Testis (tissue), 2 donors: ENCODE measurements around the gene C21orf58.

Experiments used
- POLR2A ChIP-seq: fragments of 450-650 bp; IDR thresholded peaks from one replicate; pipeline ENCODE4 v1.6.1; 2017; ENCODE audit warnings: antibody characterized with exemption, mild to moderate bottlenecking, moderate library complexity
- TF ChIP-seq, protein P1 (sequence below), 3 experiments: fragments of 450-650 bp in 2 of 3; fragments of 200-600 bp in 1 of 3; sonication (generic) in 1 of 3; IDR thresholded peaks; one replicate each; pipeline ENCODE4 v1.5.1; 2016 to 2019; ENCODE audit warnings: antibody characterized with exemption in 3 of 3, mild to moderate bottlenecking in 2 of 3, moderate library complexity in 1 of 3

DNA sequence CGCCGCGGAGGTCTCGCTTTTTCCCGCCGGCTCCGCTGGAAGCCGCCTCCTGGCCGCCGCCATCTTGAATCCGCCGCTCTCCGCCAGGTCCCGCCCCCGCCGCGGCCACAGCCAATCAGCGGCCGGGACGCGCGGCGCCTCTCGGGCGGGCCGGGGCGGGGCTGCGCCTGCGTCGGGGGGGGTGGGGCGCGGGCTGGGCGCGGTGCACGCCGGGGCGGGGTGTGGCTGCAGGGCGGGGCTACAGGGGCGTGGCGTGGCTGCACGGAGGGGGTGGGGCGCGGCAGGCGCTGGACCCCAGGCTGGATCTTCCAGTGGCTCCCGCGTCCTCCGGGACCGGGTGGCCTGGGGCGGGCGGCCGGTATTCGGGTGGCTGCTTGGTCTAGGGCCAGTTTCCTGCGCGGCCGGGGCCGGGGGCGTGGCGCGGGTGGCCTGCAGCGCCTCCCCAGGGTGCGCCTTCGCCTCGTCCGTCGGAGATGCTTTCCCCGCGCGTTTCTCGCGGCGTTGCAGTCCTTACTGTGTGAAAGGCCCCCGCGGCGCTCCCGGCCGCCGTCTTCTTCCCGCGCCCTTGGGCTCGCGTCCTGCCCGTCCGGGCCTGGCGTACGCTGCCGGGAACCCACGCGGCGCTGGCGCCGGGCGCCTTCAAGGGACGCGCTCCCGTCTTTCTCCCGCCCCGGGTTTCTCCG is 861 bp upstream of the C21orf58 start:
- TF ChIP-seq, protein P1, sequence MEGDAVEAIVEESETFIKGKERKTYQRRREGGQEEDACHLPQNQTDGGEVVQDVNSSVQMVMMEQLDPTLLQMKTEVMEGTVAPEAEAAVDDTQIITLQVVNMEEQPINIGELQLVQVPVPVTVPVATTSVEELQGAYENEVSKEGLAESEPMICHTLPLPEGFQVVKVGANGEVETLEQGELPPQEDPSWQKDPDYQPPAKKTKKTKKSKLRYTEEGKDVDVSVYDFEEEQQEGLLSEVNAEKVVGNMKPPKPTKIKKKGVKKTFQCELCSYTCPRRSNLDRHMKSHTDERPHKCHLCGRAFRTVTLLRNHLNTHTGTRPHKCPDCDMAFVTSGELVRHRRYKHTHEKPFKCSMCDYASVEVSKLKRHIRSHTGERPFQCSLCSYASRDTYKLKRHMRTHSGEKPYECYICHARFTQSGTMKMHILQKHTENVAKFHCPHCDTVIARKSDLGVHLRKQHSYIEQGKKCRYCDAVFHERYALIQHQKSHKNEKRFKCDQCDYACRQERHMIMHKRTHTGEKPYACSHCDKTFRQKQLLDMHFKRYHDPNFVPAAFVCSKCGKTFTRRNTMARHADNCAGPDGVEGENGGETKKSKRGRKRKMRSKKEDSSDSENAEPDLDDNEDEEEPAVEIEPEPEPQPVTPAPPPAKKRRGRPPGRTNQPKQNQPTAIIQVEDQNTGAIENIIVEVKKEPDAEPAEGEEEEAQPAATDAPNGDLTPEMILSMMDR (IDR thresholded peaks at IDR 0.05) = no peak
- no peak for TF ChIP-seq POLR2A
